Tibial nerve (tissue), 4 donors: Measurements from ENCODE around the gene LGALS4. TPM values are rescaled to one million over a fixed set of nuclear protein-coding genes. Genes with fewer than 3 reads are reported as not detected.
"Not testable (repeated sequence)": the region's sequence is repeated elsewhere in the genome, so short reads cannot be mapped to it uniquely, and the experiment has no call there.

Experiments used
- DNase-seq, 2 donors: peaks; one replicate each; pipeline ENCODE4 v3.0.0-alpha.2; 2019; ENCODE audit warnings: low spot score in 2 of 2
- H3K27ac ChIP-seq, 4 donors: fragments of 200-600 bp; sonication (generic) in 3 of 4; one replicate each; pipeline ENCODE4 v1.5.1; 2017 to 2019; ENCODE audit warnings: mild to moderate bottlenecking in 1 of 4
- H3K27me3 ChIP-seq, 2 donors: fragments of 200-600 bp; sonication (generic) in 1 of 2; one replicate each; pipeline versions ENCODE4 v1.5.1 to v1.6.0; 2017 to 2019
- H3K36me3 ChIP-seq, 3 donors: fragments of 200-600 bp; sonication (generic); one replicate each; pipeline ENCODE4 v1.5.1; 2018 to 2019
- H3K4me1 ChIP-seq, 4 donors: fragments of 200-600 bp; sonication (generic) in 3 of 4; one replicate each; pipeline ENCODE4 v1.5.1; 2017 to 2019
- H3K4me3 ChIP-seq, 4 donors: fragments of 200-600 bp; sonication (generic) in 3 of 4; one replicate each; pipeline ENCODE4 v1.5.1; 2017 to 2019; ENCODE audit warnings: mild to moderate bottlenecking in 1 of 4, moderate library complexity in 1 of 4
- H3K9me3 ChIP-seq, 4 donors: fragments of 200-600 bp; sonication (generic) in 3 of 4; one replicate each; pipeline ENCODE4 v1.5.1; 2017 to 2019
- CTCF ChIP-seq, 5 experiments: fragments of 200-600 bp in 3 of 5; fragments of 450-650 bp in 2 of 5; sonication (generic) in 3 of 5; IDR thresholded peaks; one replicate each; pipeline ENCODE4 v1.5.1; 2016 to 2019; ENCODE audit warnings: antibody characterized with exemption in 5 of 5, mild to moderate bottlenecking in 3 of 5, moderate library complexity in 2 of 5
- EP300 ChIP-seq, 2 donors: sonication (generic); formaldehyde crosslinking; IDR thresholded peaks; one replicate each; pipeline ENCODE4 v1.6.1; 2017; ENCODE audit warnings: antibody characterized with exemption in 2 of 2, mild to moderate bottlenecking in 1 of 2
- POLR2A ChIP-seq, 2 donors: fragments of 450-650 bp; IDR thresholded peaks; one replicate each; pipeline ENCODE4 v1.6.1; 2017; ENCODE audit warnings: antibody characterized with exemption in 2 of 2, mild to moderate bottlenecking in 2 of 2, moderate library complexity in 2 of 2
- WGBS, 2 donors: methylation state at CpG; one replicate each; pipeline ENCODE4 v1.1.5; 2018; 5-methylcytosine and 5-hydroxymethylcytosine counted together
- total RNA-seq, 4 donors: library from RNA; depleted of rRNA; stranded (reverse); fragments of >200 nt; gene quantifications; one replicate each; pipeline ENCODE4 v1.1.0, GENCODE V29; 2016

The LGALS4 gene
- total RNA-seq, 4 donors from 2014 or later: 0.20 to 2.1 (median 0.63) TPM; not detected in 1

GRCh38 chr19:38831142-38831605, 18.4 kb upstream of the LGALS4 start:
- Histone ChIP-seq H3K27ac (peak overlapping the region; percentile 79 to 97 (median 93)), H3K4me1 (peaks cover 0 to 38% (median 16%) of the 10 kb centered on the region in 4 donors), H3K4me3 (peak overlapping the region; percentile 61 to 81 (median 77)), H3K27me3 (no peaks in the 10 kb centered on the region), H3K36me3 (peaks cover 0 to 32% (median 0%) of the 10 kb centered on the region in 3 donors), H3K9me3 (no peaks in the 10 kb centered on the region)
- peak in 1 of 2 donors; percentile 36 for DNase-seq
- TF ChIP-seq CTCF (IDR thresholded peaks at IDR 0.05) (no peak), EP300 (IDR thresholded peaks at IDR 0.05) (no peak)
- 1% methylated on average over 15 to 16 of the region's 16 CpGs for WGBS, 2 donors

GRCh38 chr19:38830039-38830733, 17.4 kb upstream of the LGALS4 start:
- Histone ChIP-seq H3K4me3 (no peak overlapping the region), H3K27me3 (no peaks in the 10 kb centered on the region), H3K27ac (peak overlapping the region in 3 of 4 donors; percentile 79 to 97 (median 95)), H3K36me3 (peaks cover 0 to 31% (median 0%) of the 10 kb centered on the region in 3 donors), H3K4me1 (peaks cover 0 to 39% (median 16%) of the 10 kb centered on the region in 4 donors), H3K9me3 (no peaks in the 10 kb centered on the region)
- no peak for DNase-seq
- TF ChIP-seq CTCF (IDR thresholded peaks at IDR 0.05): no peak
- no peak for TF ChIP-seq POLR2A (IDR thresholded peaks at IDR 0.05)
- no peak for TF ChIP-seq EP300 (IDR thresholded peaks at IDR 0.05)
- WGBS, 2 donors: 70% methylated on average over 4 of the region's 4 CpGs

GRCh38 chr19:38829203-38829602, 16.5 kb upstream of the LGALS4 start:
- not testable (repeated sequence) for H3K4me3 ChIP-seq, DNase-seq, H3K27ac ChIP-seq, H3K9me3 ChIP-seq, H3K27me3 ChIP-seq
- 89 to 93% methylated on average over 7 of the region's 7 CpGs for WGBS, 2 donors
- peaks cover 0 to 31% (median 0%) of the 10 kb centered on the region in 3 donors for H3K36me3 ChIP-seq
- peaks cover 0 to 39% (median 16%) of the 10 kb centered on the region in 4 donors for H3K4me1 ChIP-seq

- Histone ChIP-seq H3K27me3 (no peaks in the 10 kb centered on the region), H3K4me3 (no peak overlapping the region), H3K4me1 (peaks cover 0 to 33% (median 7%) of the 10 kb centered on the region in 4 donors), H3K9me3 (no peaks in the 10 kb centered on the region), H3K27ac (peak overlapping the region in 3 of 4 donors; percentile 6 to 64 (median 52)), H3K36me3 (peaks cover 0 to 49% (median 0%) of the 10 kb centered on the region in 3 donors)
- 31 to 34% methylated on average over 6 of the region's 6 CpGs for WGBS, 2 donors
- no peak for TF ChIP-seq CTCF (IDR thresholded peaks at IDR 0.05)
- TF ChIP-seq POLR2A (IDR thresholded peaks at IDR 0.05): no peak
- TF ChIP-seq EP300 (IDR thresholded peaks at IDR 0.05): no peak
- no peak for DNase-seq
These were observed 14.3 kb upstream of the LGALS4 start for GRCh38 chr19:38826856-38827551.

GRCh38 chr19:38825936-38826335, 13.2 kb upstream of the LGALS4 start:
- not testable (repeated sequence) for H3K4me3 ChIP-seq, H3K9me3 ChIP-seq, H3K27me3 ChIP-seq, DNase-seq, H3K27ac ChIP-seq
- 83 to 86% methylated on average over 7 of the region's 7 CpGs for WGBS, 2 donors
- Histone ChIP-seq H3K36me3 (peaks cover 0 to 60% (median 0%) of the 10 kb centered on the region in 3 donors), H3K4me1 (peaks cover 0 to 30% (median 6%) of the 10 kb centered on the region in 4 donors)

GRCh38 chr19:38821230-38821825, 8.6 kb upstream of the LGALS4 start:
- H3K9me3 ChIP-seq, H3K4me3 ChIP-seq, DNase-seq, H3K4me1 ChIP-seq, H3K27me3 ChIP-seq, H3K27ac ChIP-seq: not testable (repeated sequence)
- 98 to 99% methylated on average over 10 to 22 of the region's 29 CpGs for WGBS, 2 donors
- H3K36me3 ChIP-seq: peaks cover 0 to 78% (median 9%) of the 10 kb centered on the region in 3 donors
